ENCODE results near the gene ACER2.
"Not testable (repeated sequence)": the region's sequence is repeated elsewhere in the genome, so short reads cannot be mapped to it uniquely, and the experiment has no call there.

The ACER2 gene

DNA sequence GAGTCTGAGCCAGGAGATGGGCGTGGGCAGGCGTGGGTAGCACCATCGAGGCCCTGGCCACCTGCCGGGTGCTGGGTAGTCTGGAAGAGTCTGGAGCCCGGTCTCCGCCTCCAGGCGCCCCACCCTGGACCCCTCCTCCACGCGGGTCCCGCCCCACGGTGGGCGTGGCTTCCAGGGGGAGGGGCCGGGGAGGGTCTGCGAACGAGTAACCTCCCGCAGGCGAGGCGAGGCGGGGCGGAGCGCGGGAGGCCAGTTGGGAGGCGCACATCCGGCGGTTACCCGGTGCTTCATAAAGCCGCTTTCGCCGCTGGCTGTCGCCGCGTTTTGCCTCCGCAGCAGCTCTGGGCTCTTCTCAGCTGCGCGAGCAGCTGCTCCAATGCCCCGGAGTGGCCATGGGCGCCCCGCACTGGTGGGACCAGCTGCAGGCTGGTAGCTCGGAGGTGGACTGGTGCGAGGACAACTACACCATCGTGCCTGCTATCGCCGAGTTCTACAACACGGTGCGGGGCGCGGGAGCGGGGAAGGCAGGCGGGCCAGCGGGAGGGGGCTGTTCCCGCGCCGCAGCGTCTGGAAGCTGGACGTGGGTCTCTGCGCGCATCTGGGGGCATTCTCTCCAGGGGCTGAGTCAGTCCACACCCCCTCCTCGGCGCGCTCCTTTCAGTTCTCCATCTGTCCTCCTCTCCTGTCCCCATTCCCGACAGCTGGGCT, at the start of gene ACER2:
ACER2 (plus strand) TSS at position 317 of the 708 bp plus-strand sequence; CDS start at position 393, 76 bp downstream.
- peak; percentile 98 for DNase-seq

DNA sequence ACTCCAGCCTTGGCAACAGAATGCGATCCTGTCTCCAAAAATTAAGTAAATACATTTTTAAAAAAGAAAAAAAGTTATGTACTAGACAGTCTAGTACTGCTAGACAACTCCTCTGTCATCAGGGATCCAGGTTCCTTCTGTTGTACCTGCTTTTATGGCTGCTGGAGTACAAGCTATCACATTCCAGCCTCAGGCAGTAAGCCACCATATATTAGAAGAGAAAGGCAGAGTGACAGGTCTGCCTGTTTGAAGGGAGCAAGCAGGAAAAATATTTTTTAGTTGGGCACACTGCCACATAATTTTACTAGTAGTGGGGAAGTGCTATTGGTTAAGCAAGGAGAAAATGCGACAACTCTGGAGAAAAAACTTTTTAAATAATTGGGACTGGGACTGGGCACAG, 39.7 kb upstream of the ACER2 start:
- no peak for DNase-seq

GRCh38 chr9:19371942-19372341, 36.9 kb upstream of the ACER2 start:
- DNase-seq: no peak

DNA sequence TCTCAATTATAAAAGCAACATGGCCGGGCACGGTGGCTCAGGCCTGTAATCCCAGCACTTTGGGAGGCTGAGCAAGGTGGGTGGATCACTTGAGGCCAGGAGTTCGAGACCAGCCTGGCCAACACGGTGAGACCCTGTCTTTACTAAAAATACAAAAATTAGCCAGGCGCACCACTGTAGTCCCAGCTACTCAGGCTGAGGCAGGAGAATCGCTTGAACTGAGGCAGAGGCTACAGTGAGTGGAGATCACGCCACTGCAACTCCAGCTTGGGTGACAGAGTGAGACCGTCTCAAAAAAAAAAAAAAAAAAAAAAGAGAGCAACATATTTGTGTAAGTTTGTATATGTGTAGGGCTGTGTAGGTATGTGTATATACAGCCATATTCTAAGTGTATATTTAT, 36.2 kb upstream of the ACER2 start:
- DNase-seq: no peak

DNA sequence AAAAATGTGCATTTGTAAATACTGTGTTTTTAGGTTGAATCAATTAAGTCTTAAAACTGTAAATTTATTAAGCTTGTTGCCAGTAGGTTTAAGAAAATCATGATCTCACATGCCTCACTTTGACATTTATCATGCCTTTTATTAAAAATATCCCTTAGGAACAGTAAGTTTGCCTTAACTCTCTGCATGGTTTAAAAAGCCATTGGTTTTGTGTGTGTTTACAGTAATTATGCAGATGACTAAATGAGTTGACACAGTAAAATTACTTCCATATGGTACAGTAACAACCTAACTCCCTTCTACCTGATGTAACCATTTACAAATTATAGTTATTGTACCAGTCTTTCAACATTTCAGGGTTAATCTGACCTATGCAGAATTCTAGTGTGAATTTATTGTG, 35.3 kb upstream of the ACER2 start:
- DNase-seq: no peak

- DNase-seq: no peak
These were observed 33.3 kb upstream of the ACER2 start for GRCh38 chr9:19375538-19375937.

- DNase-seq: no peak
These were observed 31.9 kb upstream of the ACER2 start for GRCh38 chr9:19376931-19377330.

GRCh38 chr9:19378164-19378563, 30.6 kb upstream of the ACER2 start:
- DNase-seq: no peak

- peak; percentile 38 for DNase-seq
These were observed 30.2 kb upstream of the ACER2 start for GRCh38 chr9:19378647-19379046.

GRCh38 chr9:19379283-19379682, 29.5 kb upstream of the ACER2 start:
- DNase-seq: no peak

- DNase-seq: no peak
These were observed 29.1 kb upstream of the ACER2 start for GRCh38 chr9:19379697-19380046.

GRCh38 chr9:19380826-19381075, 28.1 kb upstream of the ACER2 start:
- no peak for DNase-seq

- no peak for DNase-seq
These were observed 27.2 kb upstream of the ACER2 start for GRCh38 chr9:19381656-19382055.

- not testable (repeated sequence) for DNase-seq
These were observed 23.6 kb upstream of the ACER2 start for GRCh38 chr9:19385212-19385611.

DNA sequence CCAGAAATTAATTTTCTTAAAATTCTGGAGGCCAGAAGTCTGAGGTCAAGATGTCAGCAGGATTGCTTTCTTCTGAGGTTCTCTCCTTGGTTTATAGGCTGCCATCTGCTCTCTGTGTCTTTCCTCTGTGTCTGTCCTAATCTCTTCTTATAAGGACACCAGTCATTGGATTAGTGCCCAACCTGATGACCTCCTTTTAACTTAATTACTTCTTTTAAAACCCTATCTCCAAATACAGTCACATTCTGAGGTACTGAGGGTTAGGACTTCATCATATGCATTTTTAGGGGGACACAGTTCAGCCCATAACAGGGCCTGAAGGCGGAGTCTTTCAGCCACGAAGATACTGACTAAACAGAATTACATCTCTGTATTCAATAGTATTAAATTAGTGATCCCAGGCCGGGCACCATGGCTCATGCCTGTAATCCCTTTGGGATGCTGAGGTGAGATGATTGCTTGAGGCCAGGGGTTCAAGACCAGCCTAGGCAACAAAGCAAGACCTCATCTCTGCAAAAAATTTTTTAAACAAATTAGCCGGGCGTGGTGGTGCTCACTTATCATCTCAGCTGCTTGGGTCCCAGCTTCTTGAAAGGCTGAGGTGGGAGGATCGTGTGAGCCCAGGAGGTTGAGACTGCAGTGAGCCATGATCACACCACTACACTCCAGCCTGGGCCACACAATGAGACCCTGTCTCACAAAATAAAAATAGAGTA, 22.9 kb upstream of the ACER2 start:
- no peak for DNase-seq

DNA sequence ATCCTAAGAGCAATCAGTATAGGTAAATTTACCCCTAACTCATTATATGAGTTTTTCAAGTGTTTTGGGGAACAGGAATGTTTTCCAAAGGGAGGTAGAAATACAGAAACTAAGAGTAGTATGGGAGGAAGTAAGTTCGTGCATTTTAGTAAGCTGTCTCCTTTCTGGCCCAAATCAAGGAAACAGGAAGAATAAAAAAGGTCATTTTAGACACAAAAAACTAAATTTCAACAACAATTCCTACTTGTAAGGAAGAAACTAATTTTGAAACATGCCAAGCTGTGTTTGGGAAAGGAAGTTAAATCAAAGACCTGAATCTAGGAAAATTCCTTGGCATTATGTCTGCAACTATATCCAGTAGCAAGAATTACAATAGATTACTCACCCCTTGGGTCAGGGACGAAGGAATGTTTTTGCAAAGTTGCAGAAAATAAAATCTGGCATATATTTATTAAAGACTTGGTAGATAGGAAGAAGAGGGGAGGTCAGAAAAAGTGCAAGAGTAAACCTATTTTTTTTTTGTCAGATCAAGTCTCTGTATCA, 22.2 kb upstream of the ACER2 start:
- no peak for DNase-seq

DNA sequence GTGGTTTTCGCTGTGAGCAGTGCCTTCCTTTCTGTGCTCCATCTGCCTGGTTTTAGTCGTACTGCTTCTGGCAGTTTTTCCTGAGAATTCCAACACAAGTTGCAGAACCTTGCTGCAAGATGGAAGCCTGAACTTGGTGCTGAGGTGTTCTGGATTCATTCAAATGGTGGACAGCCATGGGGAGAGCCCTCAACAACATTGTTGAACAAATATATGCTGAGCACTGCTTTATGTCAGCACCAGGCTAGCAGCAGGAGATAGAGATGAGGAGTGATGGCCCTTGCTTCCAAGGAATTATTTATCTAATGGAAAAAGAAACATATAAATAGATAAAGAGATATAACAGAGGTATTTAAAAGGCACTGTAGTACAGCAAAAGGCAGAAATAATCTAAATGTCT, 21.5 kb upstream of the ACER2 start:
- no peak for DNase-seq

DNA sequence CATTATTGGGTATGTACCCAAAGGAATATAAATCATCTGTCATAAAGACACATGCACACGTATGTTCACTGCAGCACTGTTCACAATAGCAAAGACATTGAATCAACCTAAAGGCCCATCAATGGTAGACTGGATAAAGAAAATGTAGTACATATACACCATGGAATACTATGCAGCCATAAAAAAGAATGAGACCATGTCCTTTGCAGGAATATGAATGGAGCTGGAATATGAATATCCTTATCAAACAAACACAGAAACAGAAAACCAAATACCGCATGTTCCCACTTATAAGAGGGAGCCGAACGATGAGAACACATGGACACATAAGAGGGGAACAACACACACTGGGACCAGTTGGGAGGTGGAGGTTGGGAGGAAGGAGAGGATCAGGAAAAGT, 19.3 kb upstream of the ACER2 start:
- not testable (repeated sequence) for DNase-seq

GRCh38 chr9:19397845-19398244, 11.0 kb upstream of the ACER2 start:
- DNase-seq: no peak

DNA sequence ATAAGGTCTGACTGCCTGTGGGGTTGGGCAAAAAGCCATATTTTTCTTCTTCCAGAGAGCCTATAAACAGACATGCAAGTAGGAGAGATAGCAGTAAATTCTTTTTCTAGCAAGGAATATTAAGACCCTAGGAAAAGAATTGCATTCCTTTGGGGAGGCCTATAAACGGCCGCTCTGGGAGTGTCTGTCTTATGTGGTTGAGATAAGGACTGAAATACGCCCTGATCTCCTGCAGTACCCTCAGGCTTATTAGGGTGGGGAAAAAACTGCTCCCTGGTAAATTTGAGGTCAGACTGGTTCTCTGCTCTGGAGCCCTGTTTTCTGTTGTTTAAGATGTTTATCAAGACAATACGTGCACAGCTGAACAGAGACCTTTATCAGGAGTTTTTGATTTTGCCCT, 5.6 kb upstream of the ACER2 start:
- DNase-seq: not testable (repeated sequence)

GRCh38 chr9:19404283-19405075, 4.3 kb upstream of the ACER2 start:
- DNase-seq: no peak

GRCh38 chr9:19405771-19406170, 3.0 kb upstream of the ACER2 start:
- DNase-seq: no peak

- DNase-seq: no peak
These were observed 505 bp upstream of the ACER2 start for GRCh38 chr9:19408316-19408692.
